HG03442 (cell line): ENCODE results near the gene SFRP4.
A peak's percentile ranks its signal among the peaks of the same experiment; 100 is the strongest.
"Not testable (repeated sequence)": the region's sequence is repeated elsewhere in the genome, so short reads cannot be mapped to it uniquely, and the experiment has no call there.

Experiments used
- ATAC-seq: cut with Tn5 transposase; IDR thresholded peaks from one replicate; pipeline ENCODE4 v1.9.1; 2021; ENCODE audit warnings: mild to moderate bottlenecking, moderate library complexity; ENCODE audit not compliant: unreplicated experiment

Gene SFRP4

DNA sequence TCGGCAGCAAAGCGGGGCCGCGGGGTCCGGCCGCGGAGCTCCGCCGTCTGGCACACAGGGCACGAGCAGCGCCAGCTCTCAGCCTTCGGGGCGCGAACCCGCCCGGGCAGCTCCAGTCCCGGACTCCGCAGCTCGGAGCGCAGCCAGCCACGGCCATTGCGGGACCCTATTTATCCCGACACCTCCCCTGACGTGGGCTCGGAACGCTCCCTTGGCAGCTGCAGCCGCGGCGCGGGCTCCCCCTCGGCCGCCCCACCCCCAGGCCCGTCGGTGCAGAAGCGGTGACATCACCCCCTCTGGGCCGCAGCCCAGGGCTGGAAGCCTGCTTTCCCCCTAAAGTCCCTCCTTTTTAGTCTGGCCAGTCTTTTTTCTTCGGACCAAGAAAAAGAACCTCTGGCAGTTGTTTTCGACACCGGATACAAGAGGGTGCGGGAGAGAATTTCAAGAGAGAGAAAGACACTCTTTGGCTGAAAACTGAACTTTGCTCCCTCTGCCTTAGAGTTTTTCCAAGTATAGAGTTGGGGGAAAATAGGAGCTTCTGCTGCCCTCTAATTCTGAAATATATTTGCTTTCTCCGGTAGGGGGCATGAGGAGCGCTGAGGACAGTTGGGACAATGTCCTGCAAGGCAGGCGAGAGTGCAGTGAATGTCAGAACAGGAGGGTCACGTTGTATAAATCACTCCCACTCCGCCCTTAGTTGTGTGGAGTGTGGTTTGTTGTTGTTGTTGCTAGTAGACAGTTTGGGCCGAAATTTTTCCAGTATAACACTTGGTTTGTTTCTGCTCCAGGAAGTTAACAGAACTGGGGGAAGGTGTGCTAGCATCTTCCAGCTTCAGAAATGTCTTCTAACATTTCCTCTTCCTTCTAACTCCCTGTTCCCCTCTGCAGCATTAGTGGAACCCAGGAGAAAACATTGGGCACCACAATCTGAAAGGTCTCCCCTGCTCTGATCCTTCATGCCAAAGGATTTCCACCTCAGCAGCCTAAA, at the start of gene SFRP4:
SFRP4 (minus strand) TSS at position 145 of the 988 bp plus-strand sequence. CDS start 280 bp downstream, outside the sequence.
- ATAC-seq = peak; percentile 39

- ATAC-seq = no peak
These were observed 47.6 kb upstream of the SFRP4 start for GRCh38 chr7:37964196-37964595.

GRCh38 chr7:37961251-37961650, 44.6 kb upstream of the SFRP4 start:
- no peak for ATAC-seq

- no peak for ATAC-seq
These were observed 43.9 kb upstream of the SFRP4 start for GRCh38 chr7:37960483-37960882.

DNA sequence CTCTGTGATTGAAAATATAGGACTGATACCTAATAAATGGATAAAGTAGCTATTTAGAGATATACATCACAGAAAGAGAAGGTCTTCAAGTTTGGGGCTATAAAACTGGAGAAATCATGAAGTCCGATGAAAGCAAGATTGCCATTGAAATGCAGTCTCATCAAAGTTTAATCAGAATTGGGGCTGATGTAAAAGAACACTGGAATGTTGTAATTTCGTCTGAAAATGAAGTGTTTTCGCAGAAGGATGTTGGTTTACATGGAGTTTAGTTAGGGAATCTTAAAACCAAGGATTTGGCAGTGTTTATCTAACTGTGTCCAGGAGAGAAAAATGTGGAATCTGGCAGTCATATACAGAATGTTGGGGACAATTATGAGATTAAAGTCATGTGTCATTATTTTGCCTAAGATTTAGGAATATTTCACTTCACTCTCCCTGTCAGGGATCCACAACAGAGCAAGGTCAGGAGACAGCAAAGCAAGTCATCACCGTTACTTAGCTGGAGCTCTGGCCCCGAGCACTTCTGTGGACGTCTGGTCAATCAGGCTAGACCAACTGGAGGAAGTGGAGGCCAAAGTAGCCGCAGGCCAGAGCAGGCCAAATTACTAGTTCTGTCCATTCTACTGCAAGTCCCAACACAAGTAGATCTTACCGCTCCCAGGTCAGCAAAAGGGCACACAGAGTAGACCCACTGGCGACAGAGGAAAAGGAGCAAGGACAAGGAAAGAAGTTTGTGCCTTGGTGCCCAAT, 40.8 kb upstream of the SFRP4 start:
- no peak for ATAC-seq

DNA sequence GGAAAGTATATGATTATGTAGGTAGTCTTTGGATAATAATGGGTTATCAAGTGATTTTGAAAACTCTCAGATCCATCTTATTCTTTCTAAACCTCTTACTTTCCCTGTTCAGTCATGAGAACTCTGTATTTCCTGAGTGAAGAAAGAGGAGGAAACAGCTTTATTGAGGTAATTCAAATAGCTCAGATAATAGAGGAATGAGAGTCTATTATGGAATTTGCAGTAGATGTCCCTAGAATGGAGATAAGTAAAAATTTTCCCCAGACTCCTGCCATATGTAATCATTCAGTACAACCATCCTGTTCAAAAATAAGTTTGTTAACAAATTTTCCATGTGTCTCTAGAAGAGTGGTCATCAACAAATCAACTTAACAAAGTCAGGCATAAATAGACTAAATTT, 40.2 kb upstream of the SFRP4 start:
- no peak for ATAC-seq

DNA sequence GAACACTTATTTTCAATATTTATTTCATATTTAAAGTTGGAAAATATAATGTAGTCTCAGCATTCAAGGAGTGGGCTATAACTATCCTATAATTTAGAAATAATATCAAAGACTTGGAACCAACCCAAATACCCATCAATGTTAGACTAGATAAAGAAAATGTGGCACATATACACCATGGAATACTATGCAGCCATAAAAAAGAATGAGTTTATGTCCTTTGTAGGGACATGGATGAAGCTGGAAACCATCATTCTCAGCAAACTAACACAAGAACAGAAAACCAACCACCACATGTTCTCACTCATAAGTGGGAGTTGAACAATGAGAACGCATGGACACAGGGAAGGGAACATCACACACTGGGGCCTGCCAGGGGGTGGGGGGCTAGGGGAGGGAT, 37.6 kb upstream of the SFRP4 start:
- ATAC-seq = not testable (repeated sequence)

DNA sequence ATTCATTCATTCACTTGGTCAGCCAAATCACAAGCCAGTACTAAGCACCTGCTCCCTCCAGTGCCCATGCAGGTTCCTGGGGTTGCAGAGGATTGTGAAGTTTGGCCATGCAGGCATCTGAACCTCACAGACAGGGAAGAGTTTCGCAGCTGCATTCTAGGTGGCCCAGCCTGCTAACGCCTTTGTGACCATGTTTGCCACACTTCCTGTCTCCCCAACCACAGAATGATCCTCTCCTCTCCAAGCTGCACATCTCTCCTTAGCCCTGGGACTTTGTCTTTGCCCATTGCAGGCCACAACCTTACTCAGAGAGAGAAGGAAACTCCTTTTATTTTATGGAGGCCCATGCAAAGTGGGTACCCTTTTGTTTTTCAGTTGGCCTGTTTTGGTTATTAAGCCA, 35.6 kb upstream of the SFRP4 start:
- no peak for ATAC-seq

GRCh38 chr7:37947941-37948210, 31.3 kb upstream of the SFRP4 start:
- no peak for ATAC-seq

DNA sequence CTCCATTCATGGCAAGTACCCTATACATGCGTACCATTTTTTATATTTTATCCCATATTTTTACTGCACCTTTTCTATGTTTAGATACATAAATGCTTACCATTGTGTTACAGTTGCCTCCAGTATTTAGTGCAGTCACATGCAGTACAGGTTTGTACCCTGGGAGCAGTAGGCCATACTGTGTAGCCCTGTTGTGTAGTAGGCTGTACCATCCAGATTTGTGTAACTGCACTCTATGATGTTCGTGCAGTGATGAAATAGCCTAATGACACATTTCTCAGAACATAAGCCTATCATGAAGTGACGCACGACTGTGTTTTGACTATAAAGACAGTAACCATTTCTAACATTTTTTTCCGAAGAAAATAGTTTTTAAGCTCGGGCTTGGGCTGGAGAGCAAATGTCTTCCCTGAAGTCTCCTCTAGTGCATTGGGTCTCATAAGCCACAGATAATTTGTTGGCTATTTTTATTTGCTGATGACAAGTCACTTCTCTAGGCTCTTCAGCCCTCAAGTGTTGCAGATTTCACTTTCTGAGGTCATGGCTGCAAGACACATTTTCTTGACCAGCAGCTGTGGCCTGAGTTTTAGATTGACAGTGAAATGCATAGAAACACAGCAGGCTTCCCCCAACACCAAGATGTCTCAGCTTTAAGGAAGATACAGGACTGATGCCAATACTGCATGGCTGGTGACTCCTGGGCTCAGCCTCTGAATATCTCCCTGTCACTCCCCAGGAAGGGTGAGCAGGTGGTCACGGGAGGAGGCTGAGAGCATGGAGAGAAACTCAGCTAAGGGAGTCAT, 30.7 kb upstream of the SFRP4 start:
- ATAC-seq = no peak

DNA sequence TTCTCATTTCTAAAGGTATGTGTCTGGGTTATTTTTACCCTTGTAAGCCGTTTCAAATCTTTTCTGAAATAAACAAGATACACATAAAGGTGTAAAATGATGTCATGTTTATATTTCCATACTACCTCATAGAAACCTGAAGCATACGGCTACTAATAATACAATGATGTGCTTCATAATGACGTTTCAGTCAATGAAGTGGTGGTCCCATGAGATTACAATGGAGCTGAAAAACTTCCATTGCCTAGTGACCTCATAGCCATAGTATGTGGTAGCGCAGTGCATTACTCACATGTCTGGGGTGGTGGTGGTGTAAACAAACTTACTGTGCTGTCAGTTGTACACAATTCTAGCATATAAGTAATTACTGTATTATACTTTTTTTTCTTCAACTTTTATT, 28.7 kb upstream of the SFRP4 start:
- ATAC-seq = no peak

DNA sequence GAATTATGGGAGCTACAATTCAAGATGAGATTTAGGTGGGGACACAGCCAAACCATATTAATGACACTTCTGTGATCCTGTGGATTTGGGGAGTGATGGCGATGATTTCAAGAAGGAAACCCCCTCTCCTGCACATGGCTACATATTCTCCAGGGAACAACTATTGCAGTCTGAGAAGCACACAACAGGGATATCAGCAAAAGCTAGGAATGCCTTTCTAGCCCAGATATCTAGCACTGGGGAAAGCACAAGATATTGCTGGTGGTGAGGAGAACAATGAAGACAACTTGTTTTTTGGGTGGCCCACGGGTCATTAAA, 28.1 kb upstream of the SFRP4 start:
- ATAC-seq = no peak

GRCh38 chr7:37943905-37944736, 27.5 kb upstream of the SFRP4 start:
- ATAC-seq = peak; percentile 47

DNA sequence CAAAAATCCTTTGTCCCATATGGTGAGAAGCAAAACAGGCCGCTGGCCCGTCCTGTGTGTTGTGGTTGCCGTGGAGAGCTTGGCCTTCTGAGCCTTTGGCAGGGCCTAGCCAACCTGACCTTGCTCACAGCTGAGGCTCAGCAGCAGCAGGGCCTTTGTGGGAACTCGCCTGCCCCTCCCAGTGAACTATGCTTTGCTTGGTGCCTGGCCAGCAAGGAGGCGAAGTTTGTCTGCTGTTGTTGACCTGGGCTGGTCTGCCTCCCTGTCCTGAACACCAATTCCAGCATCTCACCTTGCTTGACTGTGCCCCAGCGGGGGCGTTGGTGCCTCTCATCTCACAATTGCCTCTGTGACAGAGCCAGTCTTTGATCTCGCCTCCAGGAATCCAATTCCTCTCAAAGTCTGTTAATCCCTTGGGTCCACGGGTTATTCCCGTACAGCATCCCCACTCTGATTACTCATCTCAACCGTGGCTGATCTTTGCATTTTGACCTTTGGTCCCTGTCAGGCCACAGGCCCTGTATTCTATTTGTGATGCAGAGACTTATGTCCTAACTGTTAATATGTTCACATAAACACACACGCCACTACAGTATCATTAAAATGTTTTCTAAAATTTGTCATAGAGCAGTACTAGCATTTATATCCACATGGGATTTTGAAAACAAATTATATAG, 26.5 kb upstream of the SFRP4 start:
- no peak for ATAC-seq

DNA sequence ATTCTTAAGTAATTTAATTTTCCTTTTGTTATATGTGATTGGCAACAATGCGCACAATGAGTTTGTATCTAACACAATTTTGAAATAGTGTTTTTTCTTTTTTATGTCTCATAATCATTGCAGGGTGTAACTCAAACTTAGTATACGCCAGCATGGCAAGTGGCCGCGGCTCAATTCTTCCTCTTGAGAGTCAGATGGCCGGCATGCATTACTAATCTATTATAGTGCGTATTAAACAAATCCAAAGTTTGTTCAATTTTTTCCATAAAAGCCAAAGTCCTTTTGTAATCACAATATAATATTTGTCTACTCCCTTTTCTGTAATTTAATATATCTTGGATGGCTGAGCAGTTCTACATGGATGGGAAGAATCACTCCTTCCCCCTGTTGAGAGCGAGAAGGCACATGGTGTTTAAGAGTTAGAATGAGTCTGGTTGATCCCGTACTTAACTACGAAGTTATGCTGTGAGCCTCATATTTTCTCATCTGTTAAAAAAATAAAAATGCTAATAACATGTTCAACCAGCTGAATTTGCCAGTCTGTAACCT, 16.5 kb upstream of the SFRP4 start:
- no peak for ATAC-seq

- no peak for ATAC-seq
These were observed 15.9 kb upstream of the SFRP4 start for GRCh38 chr7:37932543-37932942.

GRCh38 chr7:37930226-37930948, 13.8 kb upstream of the SFRP4 start:
- no peak for ATAC-seq

- no peak for ATAC-seq
These were observed 12.3 kb upstream of the SFRP4 start for GRCh38 chr7:37928878-37929277.

DNA sequence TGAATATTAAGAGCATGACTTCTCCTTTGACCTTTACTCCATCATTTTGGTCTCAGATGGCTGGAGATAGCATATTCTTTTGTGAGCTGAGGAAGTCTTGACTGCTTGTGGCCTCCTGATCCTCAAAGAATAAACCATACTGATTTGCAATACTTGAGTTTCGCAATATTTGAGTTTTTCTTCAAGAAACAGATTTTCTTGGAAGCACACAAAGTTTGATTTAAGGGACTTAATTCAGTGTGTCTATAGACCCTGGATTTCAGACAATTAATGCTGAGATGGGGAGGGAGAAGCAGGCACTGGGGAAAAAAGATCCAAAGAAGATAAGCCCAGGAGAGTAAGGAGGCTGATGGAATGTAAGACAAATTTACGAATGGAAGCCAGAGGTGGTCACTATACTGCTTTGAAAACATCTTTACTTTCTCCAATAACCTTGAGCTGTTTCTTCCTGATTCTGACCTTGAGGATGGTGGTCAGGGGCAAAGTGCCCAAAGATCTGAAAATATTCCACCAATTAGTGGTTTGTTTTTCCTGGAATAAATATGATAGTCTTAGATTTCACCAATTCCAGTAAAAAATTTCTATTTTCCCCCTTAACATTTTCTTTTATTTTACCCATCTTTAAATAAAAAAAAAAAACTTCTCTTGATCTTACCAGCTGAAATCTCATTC, 11.3 kb upstream of the SFRP4 start:
- ATAC-seq = no peak
